HepG2 (cell line): ENCODE measurements around the gene CCDC142.

Experiments used
- CREB1 ChIP-seq, 2 experiments: fragments of 450-650 bp in 1 of 2; IDR thresholded peaks; 2 replicates each; pipeline ENCODE4 v1.6.1; 2016 to 2017; ENCODE audit warnings: control low read depth in 1 of 2, mild to moderate bottlenecking in 1 of 2, missing compliant biosample characterization in 1 of 2, missing genetic modification characterization in 1 of 2
- DMAP1 ChIP-seq: IDR thresholded peaks from 2 replicates; pipeline ENCODE4 v1.6.1; 2016
- HDAC2 ChIP-seq: sonication (generic); formaldehyde crosslinking; IDR thresholded peaks from 2 replicates; pipeline ENCODE4 v1.4.0; 2020; ENCODE audit warnings: missing genetic modification reagents
- HINFP ChIP-seq: sonication (generic); formaldehyde crosslinking; IDR thresholded peaks from 2 replicates; pipeline ENCODE4 v1.4.0; 2020; ENCODE audit warnings: low read depth, mild to moderate bottlenecking, missing genetic modification reagents
- HNF4A ChIP-seq: sonication (generic); formaldehyde crosslinking; IDR thresholded peaks from 2 replicates; pipeline ENCODE4 v1.4.0; 2020; ENCODE audit warnings: missing genetic modification reagents
- HOMEZ ChIP-seq: IDR thresholded peaks from 2 replicates; pipeline ENCODE4 v1.6.1; 2016; ENCODE audit warnings: low read depth
- NFKB2 ChIP-seq: sonication (generic); formaldehyde crosslinking; IDR thresholded peaks from 2 replicates; pipeline ENCODE4 v1.4.0; 2020; ENCODE audit warnings: missing genetic modification reagents, borderline replicate concordance
- REST ChIP-seq, 2 experiments: IDR thresholded peaks; 2 replicates each; pipeline ENCODE4 v1.6.1; 2011 to 2012; ENCODE audit warnings: low read length in 2 of 2, borderline replicate concordance in 1 of 2, low read depth in 1 of 2, mild to moderate bottlenecking in 1 of 2, moderate library complexity in 1 of 2
- SRF ChIP-seq: IDR thresholded peaks from 2 replicates; pipeline ENCODE4 v1.6.1; 2011; ENCODE audit warnings: mild to moderate bottlenecking, low read depth, low read length, moderate library complexity
- TOE1 ChIP-seq: sonication (generic); formaldehyde crosslinking; IDR thresholded peaks from 2 replicates; pipeline ENCODE4 v1.4.0; 2020; ENCODE audit warnings: mild to moderate bottlenecking, missing genetic modification reagents
- ZFP41 ChIP-seq: sonication (generic); formaldehyde crosslinking; IDR thresholded peaks from 2 replicates; pipeline ENCODE4 v1.4.0; 2020; ENCODE audit warnings: mild to moderate bottlenecking, missing genetic modification reagents, borderline replicate concordance
- ZNF280D ChIP-seq: sonication (generic); formaldehyde crosslinking; IDR thresholded peaks from 2 replicates; pipeline ENCODE4 v1.5.1; 2020; ENCODE audit warnings: mild to moderate bottlenecking, missing genetic modification reagents
- ZNF782 ChIP-seq: sonication (generic); formaldehyde crosslinking; IDR thresholded peaks from 2 replicates; pipeline ENCODE4 v1.4.0; 2020; ENCODE audit warnings: missing genetic modification reagents, mild to moderate bottlenecking, borderline replicate concordance

- TF ChIP-seq ZNF280D (CRISPR knock-in tag) (no peak), HDAC2 (CRISPR knock-in tag) (no peak), ZNF782 (CRISPR knock-in tag) (no peak), ZFP41 (CRISPR knock-in tag) (no peak), HOMEZ (no peak), CREB1 (IDR thresholded peaks at IDR 0.05) (0 out of 2 replicates have a peak, but pooled peaks have one; percentile 15), CREB1 (CRISPR knock-in tag; IDR thresholded peaks at IDR 0.05) (0 out of 2 replicates have a peak, but pooled peaks have one; percentile 11), HINFP (CRISPR knock-in tag) (no peak), HNF4A (no peak), TOE1 (no peak), SRF (no peak), REST (IDR thresholded peaks at IDR 0.05; ENCODE audit: borderline replicate concordance in 1 of 2, low read depth in 1 of 2, low read length in 2 of 2) (no peak), NFKB2 (CRISPR knock-in tag) (no peak), DMAP1 (CRISPR knock-in tag) (no peak)
Measured at GRCh38 chr2:74486141-74486540, 3.3 kb upstream of the CCDC142 start.
